Measurements from ENCODE around the gene LTA.
A peak's percentile ranks its signal among the peaks of the same experiment; 100 is the strongest.
"Not testable (repeated sequence)": the region's sequence is repeated elsewhere in the genome, so short reads cannot be mapped to it uniquely, and the experiment has no call there.

LTA gene

GRCh38 chr6:31548544-31548873 lies 23.6 kb upstream of the LTA start:
- peak overlapping the region; percentile 66 for H3K4me3 ChIP-seq (ENCODE audit: low read length)
- no peak for TF ChIP-seq CTCF (conservative IDR thresholded peaks at IDR 0.05; ENCODE audit: low read length)
- no peak for DNase-seq (ENCODE audit: low read depth)

- not testable (repeated sequence) for H3K4me3 ChIP-seq (ENCODE audit: low read length)
- DNase-seq (ENCODE audit: low read depth): peak; percentile 51
- peak; percentile 46 for TF ChIP-seq CTCF (conservative IDR thresholded peaks at IDR 0.05; ENCODE audit: low read length)
Observed at GRCh38 chr6:31551371-31551770, 20.7 kb upstream of the LTA start.

- H3K4me3 ChIP-seq (ENCODE audit: low read length): no peak overlapping the region
- no peak for TF ChIP-seq CTCF (conservative IDR thresholded peaks at IDR 0.05; ENCODE audit: low read length)
- DNase-seq (ENCODE audit: low read depth): no peak
Observed at GRCh38 chr6:31556307-31556706, 15.8 kb upstream of the LTA start.

GRCh38 chr6:31557443-31558317 lies 14.4 kb upstream of the LTA start:
- no peak overlapping the region for H3K4me3 ChIP-seq (ENCODE audit: low read length)
- TF ChIP-seq CTCF (conservative IDR thresholded peaks at IDR 0.05; ENCODE audit: low read length): no peak
- no peak for DNase-seq (ENCODE audit: low read depth)

- H3K4me3 ChIP-seq (ENCODE audit: low read length): no peak overlapping the region
- no peak for DNase-seq (ENCODE audit: low read depth)
- TF ChIP-seq CTCF (conservative IDR thresholded peaks at IDR 0.05; ENCODE audit: low read length): no peak
Observed at GRCh38 chr6:31558318-31558625, 13.8 kb upstream of the LTA start.

GRCh38 chr6:31558631-31559500 lies 13.2 kb upstream of the LTA start:
- DNase-seq (ENCODE audit: low read depth): peak; percentile 48
- TF ChIP-seq CTCF (conservative IDR thresholded peaks at IDR 0.05; ENCODE audit: low read length): no peak
- H3K4me3 ChIP-seq (ENCODE audit: low read length): no peak overlapping the region

GRCh38 chr6:31559606-31559957 lies 12.5 kb upstream of the LTA start:
- DNase-seq (ENCODE audit: low read depth): no peak
- no peak for TF ChIP-seq CTCF (conservative IDR thresholded peaks at IDR 0.05; ENCODE audit: low read length)
- no peak overlapping the region for H3K4me3 ChIP-seq (ENCODE audit: low read length)
